Loucy (cell line): ENCODE data around the gene BRIP1.

Experiments
- CTCF ChIP-seq: fragments of 200-600 bp; sonication (generic); conservative IDR thresholded peaks from 2 replicates; pipeline ENCODE4 v1.5.1; 2014; ENCODE audit warnings: mild to moderate bottlenecking, antibody characterized with exemption, low read length
- EZH2phosphoT487 ChIP-seq: fragments of 200-600 bp; IDR thresholded peaks from 2 replicates; pipeline ENCODE4 v1.6.1; 2018; ENCODE audit warnings: antibody characterized with exemption, mild to moderate bottlenecking, moderate library complexity, borderline replicate concordance

DNA sequence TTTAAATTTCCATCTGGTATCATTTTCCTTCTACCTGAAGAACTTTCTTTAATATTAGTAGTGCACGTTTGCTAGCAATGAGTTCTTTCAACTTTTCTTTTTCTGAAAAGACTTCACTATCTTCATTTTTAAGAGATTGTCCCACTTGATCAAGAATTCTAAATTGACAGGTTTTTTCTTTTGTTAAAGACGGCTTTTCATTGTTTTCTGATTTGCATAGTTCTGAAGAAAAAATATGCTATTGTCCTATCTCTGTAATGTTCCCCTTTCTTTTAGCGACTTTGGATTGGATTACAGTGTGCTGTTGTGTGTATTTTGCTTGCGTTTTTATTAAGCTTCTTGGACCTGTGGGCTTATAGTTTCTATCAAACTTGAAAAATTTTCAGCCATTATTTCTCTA is 146.0 kb downstream of the BRIP1 start:
- no peak for TF ChIP-seq CTCF
- no peak for TF ChIP-seq EZH2phosphoT487
